Nephron progenitor cell (in vitro differentiated cells): ENCODE measurements around the gene HERC3.

Experiments
- DNase-seq: peaks from one replicate; pipeline ENCODE4 v3.0.0; 2021
- H3K27ac Mint-ChIP-seq: 2 replicates; pipeline ENCODE4 v1.8.0; 2021; ENCODE audit warnings: mild to moderate bottlenecking, moderate library complexity, mixed read lengths
- H3K27me3 Mint-ChIP-seq: 2 replicates; pipeline ENCODE4 v1.8.0; 2021; ENCODE audit warnings: mild to moderate bottlenecking, low read depth, mixed read lengths; ENCODE audit not compliant: poor library complexity
- H3K36me3 Mint-ChIP-seq: 2 replicates; pipeline ENCODE4 v1.8.0; 2021; ENCODE audit warnings: low read depth, mixed read lengths
- H3K4me1 Mint-ChIP-seq: 2 replicates; pipeline ENCODE4 v1.8.0; 2021; ENCODE audit warnings: mixed read lengths
- H3K4me3 Mint-ChIP-seq: 2 replicates; pipeline ENCODE4 v1.8.0; 2021; ENCODE audit warnings: mild to moderate bottlenecking, moderate library complexity, mixed read lengths
- H3K9me3 Mint-ChIP-seq: 2 replicates; pipeline ENCODE4 v1.8.0; 2021; ENCODE audit warnings: mild to moderate bottlenecking, moderate library complexity, mixed read lengths
- CTCF ChIP-seq: fragments of 200-600 bp; sonication (generic); IDR thresholded peaks from 2 replicates; pipeline ENCODE4 v1.5.0; 2021; ENCODE audit warnings: antibody characterized with exemption

The HERC3 gene

GRCh38 chr4:88573995-88574394 lies 18.3 kb upstream of the HERC3 start:
- no peak overlapping the region for H3K27ac Mint-ChIP-seq

GRCh38 chr4:88575186-88575585 lies 17.1 kb upstream of the HERC3 start:
- Mint-ChIP-seq H3K4me3 (no peak overlapping the region), H3K4me1 (peaks cover 12% of the 10 kb centered on the region), H3K36me3 (no peaks in the 10 kb centered on the region), H3K27me3 (no peaks in the 10 kb centered on the region), H3K9me3 (no peaks in the 10 kb centered on the region), H3K27ac (no peak overlapping the region)
- DNase-seq, result no peak
- TF ChIP-seq CTCF, result no peak

More at GRCh38 chr4:88573995-88574394, 18.3 kb upstream of the HERC3 start:
- no peak for DNase-seq
- peak; percentile 21 for TF ChIP-seq CTCF
- Mint-ChIP-seq H3K9me3 (no peaks in the 10 kb centered on the region), H3K4me3 (no peak overlapping the region), H3K4me1 (peaks cover 22% of the 10 kb centered on the region), H3K27me3 (no peaks in the 10 kb centered on the region), H3K36me3 (no peaks in the 10 kb centered on the region)

- no peak for DNase-seq
- no peak overlapping the region for H3K27ac Mint-ChIP-seq
- H3K4me3 Mint-ChIP-seq, result no peak overlapping the region
- H3K9me3 Mint-ChIP-seq, result peaks cover 13% of the 10 kb centered on the region
- H3K4me1 Mint-ChIP-seq, result no peaks in the 10 kb centered on the region
- no peak for TF ChIP-seq CTCF
- H3K27me3 Mint-ChIP-seq, result peaks cover 3% of the 10 kb centered on the region
- no peaks in the 10 kb centered on the region for H3K36me3 Mint-ChIP-seq
Measured at GRCh38 chr4:88582493-88582892, 9.8 kb upstream of the HERC3 start.

- Mint-ChIP-seq H3K4me3 (no peak overlapping the region), H3K4me1 (no peaks in the 10 kb centered on the region), H3K27ac (no peak overlapping the region), H3K36me3 (no peaks in the 10 kb centered on the region), H3K9me3 (peaks cover 13% of the 10 kb centered on the region), H3K27me3 (peaks cover 8% of the 10 kb centered on the region)
- TF ChIP-seq CTCF, result no peak
- no peak for DNase-seq
Measured at GRCh38 chr4:88583631-88584470, 8.4 kb upstream of the HERC3 start.

GRCh38 chr4:88584471-88584900 lies 7.8 kb upstream of the HERC3 start:
- H3K4me1 Mint-ChIP-seq, result no peaks in the 10 kb centered on the region
- H3K9me3 Mint-ChIP-seq, result peaks cover 13% of the 10 kb centered on the region
- no peak for DNase-seq
- peaks cover 11% of the 10 kb centered on the region for H3K27me3 Mint-ChIP-seq
- no peak for TF ChIP-seq CTCF
- H3K36me3 Mint-ChIP-seq, result no peaks in the 10 kb centered on the region
- H3K27ac Mint-ChIP-seq, result no peak overlapping the region
- H3K4me3 Mint-ChIP-seq, result no peak overlapping the region

- H3K27ac Mint-ChIP-seq, result no peak overlapping the region
Measured at GRCh38 chr4:88585917-88586316, 6.4 kb upstream of the HERC3 start.

More at GRCh38 chr4:88585917-88586316, 6.4 kb upstream of the HERC3 start:
- no peak for DNase-seq
- Mint-ChIP-seq H3K4me1 (no peaks in the 10 kb centered on the region), H3K9me3 (peaks cover 9% of the 10 kb centered on the region), H3K4me3 (no peak overlapping the region), H3K36me3 (no peaks in the 10 kb centered on the region), H3K27me3 (peaks cover 25% of the 10 kb centered on the region)
- no peak for TF ChIP-seq CTCF
